Astrocyte of the cerebellum (primary cell): ENCODE data around the gene RANBP1.

ENCODE experiments used
- DNase-seq: peaks from one replicate; pipeline ENCODE4 v3.0.0-alpha.2; 2011; ENCODE audit warnings: low read depth
- H3K4me3 ChIP-seq: 2 replicates; pipeline ENCODE4 v1.5.1; 2011; ENCODE audit warnings: mild to moderate bottlenecking, low read depth, low read length, moderate library complexity
- CTCF ChIP-seq: IDR thresholded peaks from 2 replicates; pipeline ENCODE4 v1.5.1; 2012; ENCODE audit warnings: low read length, low read depth, moderate library complexity, mild to moderate bottlenecking; ENCODE audit errors: missing control alignments
- in situ Hi-C: cut with HindIII; loops from 2 replicates; pipeline ENCODE4 v1.10.0; 2017; ENCODE audit warnings: low sequenced_read_pairs

RANBP1 gene

GRCh38 chr22:20137671-20138416 lies 21.9 kb downstream of the RANBP1 start:
- no peak for TF ChIP-seq CTCF
- no peak for DNase-seq
- H3K4me3 ChIP-seq, result no peak overlapping the region
- in situ Hi-C loops, result no loop called here

DNA sequence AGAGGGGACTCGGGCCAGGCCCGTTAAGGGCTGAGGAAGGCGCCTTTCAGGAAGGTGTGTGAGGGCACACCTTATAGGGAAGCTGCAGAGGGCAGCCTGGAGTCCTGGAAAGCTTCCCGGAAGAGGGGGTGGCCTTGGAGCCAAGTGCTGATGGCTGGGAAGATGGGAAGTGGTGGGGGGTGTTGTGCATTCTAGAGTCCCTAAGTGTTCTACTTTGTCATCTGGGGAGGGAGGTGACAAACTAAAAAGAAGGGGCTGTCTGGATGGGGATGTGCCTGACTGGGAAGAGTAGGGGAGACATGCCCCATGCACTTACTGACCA lies 22.5 kb downstream of the RANBP1 start:
- in situ Hi-C loops, result no loop called here
- no peak for TF ChIP-seq CTCF
- H3K4me3 ChIP-seq, result no peak overlapping the region
- no peak for DNase-seq

DNA sequence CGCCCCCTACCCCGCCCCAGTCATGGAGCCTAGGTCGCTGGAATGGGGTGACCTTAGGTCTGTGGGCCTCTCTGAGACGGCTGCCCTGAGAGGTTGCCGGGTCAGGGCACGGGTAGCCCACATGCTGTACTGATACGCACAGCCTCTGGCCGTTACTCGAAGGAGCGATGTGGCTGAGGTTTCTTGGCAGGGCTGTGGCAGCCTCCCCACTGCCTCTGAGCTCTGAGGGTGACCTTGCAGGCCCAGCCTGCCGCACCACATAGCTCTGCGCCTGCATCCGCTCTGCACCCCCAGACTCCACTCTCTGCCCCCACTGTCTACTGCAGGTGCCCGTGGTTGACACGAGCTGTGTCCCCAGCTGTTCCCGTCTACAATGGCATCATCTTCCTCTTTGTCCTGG lies 23.0 kb downstream of the RANBP1 start:
- no peak for TF ChIP-seq CTCF

DNA sequence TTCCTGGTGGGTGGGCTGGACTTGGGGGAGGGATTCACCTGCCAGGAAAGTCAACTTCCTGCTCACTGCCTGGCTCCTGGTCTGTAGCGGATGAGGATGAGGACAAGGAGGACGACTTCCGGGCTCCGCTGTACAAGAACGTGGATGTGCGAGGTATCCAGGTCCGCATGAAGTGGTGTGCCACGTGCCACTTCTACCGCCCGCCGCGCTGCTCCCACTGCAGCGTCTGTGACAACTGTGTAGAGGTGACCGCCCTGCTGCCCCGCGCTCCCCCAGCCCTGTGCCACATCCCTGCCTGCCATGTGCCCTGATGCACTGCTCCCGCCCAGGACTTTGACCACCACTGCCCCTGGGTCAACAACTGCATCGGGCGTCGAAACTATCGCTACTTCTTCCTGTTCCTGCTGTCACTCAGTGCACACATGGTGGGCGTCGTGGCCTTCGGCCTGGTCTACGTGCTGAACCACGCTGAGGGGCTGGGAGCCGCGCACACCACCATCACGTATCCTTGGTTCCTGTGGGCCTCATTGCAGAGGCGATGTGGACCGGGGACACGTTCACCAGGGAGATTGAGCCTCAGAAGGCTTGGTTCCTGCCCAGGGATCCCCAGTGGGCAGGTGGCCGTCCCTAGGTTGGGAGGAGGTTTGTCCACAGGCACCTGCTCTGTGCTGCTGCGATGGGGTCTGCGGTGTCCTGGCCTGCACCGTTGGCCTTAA lies 23.6 kb downstream of the RANBP1 start:
- H3K4me3 ChIP-seq, result no peak overlapping the region
- TF ChIP-seq CTCF, result no peak
- in situ Hi-C loops, result no loop called here
- no peak for DNase-seq

More for the DNA sequence above, 23.0 kb downstream of the RANBP1 start:
- no peak for DNase-seq
- in situ Hi-C loops, result no loop called here
- no peak overlapping the region for H3K4me3 ChIP-seq

- in situ Hi-C loops, result no loop called here
- no peak for TF ChIP-seq CTCF
- DNase-seq, result no peak
- no peak overlapping the region for H3K4me3 ChIP-seq
Measured at GRCh38 chr22:20140107-20140445, 24.2 kb downstream of the RANBP1 start.

DNA sequence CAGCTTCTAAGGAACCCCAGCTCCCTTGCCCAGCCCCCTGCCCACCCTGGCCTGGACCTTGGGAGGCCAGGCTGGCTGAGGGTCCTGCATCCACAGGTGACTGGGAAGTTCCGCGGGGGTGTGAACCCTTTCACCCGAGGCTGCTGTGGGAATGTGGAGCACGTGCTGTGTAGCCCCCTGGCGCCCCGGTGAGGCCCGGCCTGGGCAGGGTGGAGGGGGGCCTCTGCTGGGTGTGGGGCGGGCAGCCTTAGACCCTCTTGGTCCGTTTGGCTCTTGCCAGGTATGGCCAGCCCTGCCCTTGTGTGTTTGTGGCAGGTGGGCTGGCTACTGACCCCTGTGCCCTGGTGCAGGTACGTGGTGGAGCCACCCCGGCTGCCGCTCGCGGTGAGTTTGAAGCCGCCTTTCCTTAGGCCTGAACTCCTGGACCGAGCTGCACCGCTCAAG lies 24.6 kb downstream of the RANBP1 start:
- DNase-seq, result no peak
- in situ Hi-C loops, result no loop called here
- TF ChIP-seq CTCF, result no peak
- no peak overlapping the region for H3K4me3 ChIP-seq
